HG02798 (cell line): ENCODE data around the gene FGA.

Experiments used
- ATAC-seq: cut with Tn5 transposase; IDR thresholded peaks from one replicate; pipeline ENCODE4 v1.9.1; 2021; ENCODE audit warnings: mild to moderate bottlenecking; ENCODE audit not compliant: unreplicated experiment, poor library complexity

Gene FGA

GRCh38 chr4:154583677-154584076 lies 6.9 kb downstream of the FGA start:
- ATAC-seq: no peak

- ATAC-seq: no peak
Observed at GRCh38 chr4:154583230-154583629, 7.3 kb downstream of the FGA start.

GRCh38 chr4:154582723-154583122 lies 7.8 kb downstream of the FGA start:
- no peak for ATAC-seq

- no peak for ATAC-seq
Observed at GRCh38 chr4:154579927-154580326, 10.6 kb downstream of the FGA start.

- no peak for ATAC-seq
Observed at GRCh38 chr4:154578919-154579318, 11.6 kb downstream of the FGA start.

GRCh38 chr4:154577324-154577723 lies 13.2 kb downstream of the FGA start:
- no peak for ATAC-seq

- no peak for ATAC-seq
Observed at GRCh38 chr4:154574311-154574710, 16.2 kb downstream of the FGA start.

GRCh38 chr4:154573190-154573870 lies 17.2 kb downstream of the FGA start:
- no peak for ATAC-seq

GRCh38 chr4:154569584-154569983 lies 21.0 kb downstream of the FGA start:
- no peak for ATAC-seq

GRCh38 chr4:154569028-154569427 lies 21.5 kb downstream of the FGA start:
- ATAC-seq: no peak

GRCh38 chr4:154566639-154567204 lies 23.8 kb downstream of the FGA start:
- no peak for ATAC-seq

- ATAC-seq: no peak
Observed at GRCh38 chr4:154565704-154566103, 24.8 kb downstream of the FGA start.

- ATAC-seq: no peak
Observed at GRCh38 chr4:154564311-154564710, 26.2 kb downstream of the FGA start.

GRCh38 chr4:154562697-154563254 lies 27.8 kb downstream of the FGA start, which contains the start of gene FGB:
Gene FGB (plus strand): TSS chr4:154563011. CDS start chr4:154563019, 8 bp downstream.
- no peak for ATAC-seq

GRCh38 chr4:154560824-154561231 lies 29.7 kb downstream of the FGA start:
- ATAC-seq: peak; percentile 8

GRCh38 chr4:154560419-154560801 lies 30.1 kb downstream of the FGA start:
- peak; percentile 46 for ATAC-seq

GRCh38 chr4:154559494-154560418 lies 30.8 kb downstream of the FGA start:
- peak; percentile 92 for ATAC-seq

GRCh38 chr4:154559141-154559493 lies 31.4 kb downstream of the FGA start:
- ATAC-seq: peak; percentile 15

- peak; percentile 61 for ATAC-seq
Observed at GRCh38 chr4:154551872-154552686, 38.5 kb downstream of the FGA start.
